NCI-H2081 treated with DMSO at 0.1 percent for 48 hours (cell line): Measurements from ENCODE around the gene MEX3A.
"Not testable (repeated sequence)": the region's sequence is repeated elsewhere in the genome, so short reads cannot be mapped to it uniquely, and the experiment has no call there.

Source experiments
- DNase-seq: peaks from one replicate; lab custom pipeline; 2025; lab: John Stamatoyannopoulos, UW

MEX3A gene

GRCh38 chr1:156118177-156118868 lies 36.1 kb upstream of the MEX3A start:
- no peak for DNase-seq

DNA sequence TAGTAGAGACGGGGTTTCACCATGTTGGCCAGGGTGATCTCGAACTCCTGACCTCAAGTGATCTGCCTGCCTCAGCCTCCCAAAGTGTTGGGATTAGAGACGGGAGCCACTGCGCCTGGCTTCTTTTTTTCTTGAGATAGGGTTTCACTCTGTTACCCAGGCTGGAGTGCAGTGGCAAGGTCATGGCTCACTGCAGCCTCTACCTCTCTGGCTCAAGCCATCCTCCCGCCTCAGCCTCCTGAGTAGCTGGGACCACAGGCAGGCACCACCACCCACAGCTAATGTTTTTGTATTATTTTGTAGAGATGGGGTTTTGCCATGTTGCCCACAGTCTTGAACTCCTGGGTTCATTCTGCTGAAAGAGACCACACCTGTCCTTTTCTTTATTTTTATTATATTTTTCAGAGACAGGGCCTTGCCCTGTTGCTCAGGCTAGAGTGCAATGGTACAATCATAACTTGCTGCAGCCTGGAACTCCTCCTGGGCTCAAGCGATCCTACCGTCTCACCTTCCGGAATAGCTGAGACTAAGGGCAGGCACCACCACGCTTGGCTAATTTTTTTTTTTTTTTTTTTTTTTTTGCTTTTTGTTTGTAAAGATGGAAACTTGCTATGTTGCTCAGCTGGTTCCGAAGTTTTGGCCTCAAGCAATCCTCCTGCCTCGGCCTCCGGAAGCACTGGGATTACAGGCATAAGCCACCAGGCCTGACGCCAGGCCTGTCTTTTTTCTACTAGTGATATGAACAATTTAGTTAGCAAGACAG lies 35.3 kb upstream of the MEX3A start:
- DNase-seq: no peak

- not testable (repeated sequence) for DNase-seq
Measured at GRCh38 chr1:156116731-156117130, 34.5 kb upstream of the MEX3A start.

GRCh38 chr1:156115514-156116374 lies 33.5 kb upstream of the MEX3A start:
- DNase-seq: no peak

DNA sequence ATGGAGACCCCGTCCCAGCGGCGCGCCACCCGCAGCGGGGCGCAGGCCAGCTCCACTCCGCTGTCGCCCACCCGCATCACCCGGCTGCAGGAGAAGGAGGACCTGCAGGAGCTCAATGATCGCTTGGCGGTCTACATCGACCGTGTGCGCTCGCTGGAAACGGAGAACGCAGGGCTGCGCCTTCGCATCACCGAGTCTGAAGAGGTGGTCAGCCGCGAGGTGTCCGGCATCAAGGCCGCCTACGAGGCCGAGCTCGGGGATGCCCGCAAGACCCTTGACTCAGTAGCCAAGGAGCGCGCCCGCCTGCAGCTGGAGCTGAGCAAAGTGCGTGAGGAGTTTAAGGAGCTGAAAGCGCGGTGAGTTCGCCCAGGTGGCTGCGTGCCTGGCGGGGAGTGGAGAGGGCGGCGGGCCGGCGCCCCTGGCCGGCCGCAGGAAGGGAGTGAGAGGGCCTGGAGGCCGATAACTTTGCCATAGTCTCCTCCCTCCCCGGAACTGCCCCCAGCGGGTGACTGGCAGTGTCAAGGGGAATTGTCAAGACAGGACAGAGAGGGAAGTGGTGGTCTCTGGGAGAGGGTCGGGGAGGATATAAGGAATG lies 32.8 kb upstream of the MEX3A start:
- DNase-seq: no peak

- DNase-seq: peak; percentile 6
Measured at GRCh38 chr1:156114101-156114918, 32.0 kb upstream of the MEX3A start, which contains the start of gene LMNA. Gene LMNA (plus strand): TSS chr1:156114711. CDS start chr1:156114919, 208 bp downstream.

GRCh38 chr1:156113282-156113950 lies 31.2 kb upstream of the MEX3A start:
- no peak for DNase-seq

GRCh38 chr1:156112276-156113137 lies 30.2 kb upstream of the MEX3A start:
- no peak for DNase-seq

DNA sequence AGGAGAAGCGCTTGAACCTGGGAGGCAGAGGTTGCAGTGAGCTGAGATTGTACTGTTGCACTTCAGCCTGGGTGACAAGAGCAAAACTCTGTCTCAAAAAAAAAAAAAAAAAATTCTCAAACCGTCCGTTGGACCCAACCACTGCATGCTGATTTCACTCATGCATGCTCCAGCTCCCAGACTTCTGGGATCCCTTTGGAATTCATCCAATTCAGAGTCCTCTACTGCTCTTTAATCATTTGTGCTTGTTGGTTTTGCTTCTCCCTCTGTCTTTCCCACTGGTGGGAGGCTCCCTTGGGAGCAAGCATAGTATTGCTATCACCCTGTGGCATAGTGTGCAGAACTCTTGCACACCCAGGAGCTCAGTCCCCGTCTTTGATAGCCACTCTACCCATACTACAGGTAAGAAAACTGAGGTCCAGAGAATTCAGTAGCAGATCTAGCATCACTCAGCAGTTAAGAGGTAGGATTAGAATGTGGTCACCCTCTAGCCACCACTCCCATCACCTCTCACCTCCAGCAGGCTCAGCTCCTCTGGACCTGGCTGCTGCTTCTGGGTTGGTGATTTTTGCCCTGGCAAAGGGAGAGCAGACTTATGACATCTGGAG lies 29.2 kb upstream of the MEX3A start:
- DNase-seq: no peak

- DNase-seq: no peak
Measured at GRCh38 chr1:156110252-156110651, 28.0 kb upstream of the MEX3A start.

GRCh38 chr1:156108664-156109241 lies 26.5 kb upstream of the MEX3A start:
- DNase-seq: no peak

- no peak for DNase-seq
Measured at GRCh38 chr1:156108057-156108456, 25.8 kb upstream of the MEX3A start.

DNA sequence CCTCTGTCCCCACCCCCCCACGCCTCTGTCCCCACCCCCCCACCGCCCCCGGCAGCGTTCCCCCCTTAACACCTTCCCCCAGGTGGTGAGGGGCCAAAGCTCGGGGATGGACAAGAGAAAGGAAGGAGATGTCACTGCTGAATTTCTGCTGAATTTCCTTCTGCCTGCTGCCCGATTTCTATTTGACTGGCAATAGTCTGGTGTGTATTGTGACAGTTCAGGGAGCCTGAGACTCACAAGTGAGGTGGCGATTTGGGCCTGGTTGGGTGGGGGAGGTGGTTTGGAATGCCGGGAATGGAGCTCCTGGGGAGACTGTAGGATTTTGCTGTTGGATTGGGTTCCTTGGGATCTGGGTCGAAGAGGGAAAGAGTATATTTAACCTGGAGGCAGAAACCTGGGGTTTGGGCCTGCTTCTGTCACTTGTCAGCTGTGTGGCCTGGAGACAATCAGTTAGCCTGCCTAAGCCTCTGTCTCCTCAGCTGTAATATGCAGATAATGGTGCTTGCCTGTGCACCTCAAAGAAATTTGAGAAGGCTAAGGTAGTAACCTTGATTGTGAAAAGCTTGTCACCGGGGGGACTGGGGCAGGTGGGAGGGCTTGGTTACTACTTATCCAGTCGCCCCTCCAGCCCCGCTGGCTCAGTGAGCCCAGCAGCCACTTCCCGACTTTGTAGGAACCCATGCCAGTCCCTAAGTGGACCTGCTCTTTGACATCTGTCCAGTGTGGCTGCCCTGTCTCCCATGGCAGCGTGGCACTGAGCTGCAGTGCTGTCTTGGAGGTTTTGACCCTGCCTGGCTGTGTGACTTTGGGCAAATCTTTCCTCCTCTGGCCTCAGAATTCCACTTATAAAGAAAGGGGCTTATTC lies 24.6 kb upstream of the MEX3A start:
- no peak for DNase-seq

- DNase-seq: no peak
Measured at GRCh38 chr1:156104861-156105832, 22.9 kb upstream of the MEX3A start.

DNA sequence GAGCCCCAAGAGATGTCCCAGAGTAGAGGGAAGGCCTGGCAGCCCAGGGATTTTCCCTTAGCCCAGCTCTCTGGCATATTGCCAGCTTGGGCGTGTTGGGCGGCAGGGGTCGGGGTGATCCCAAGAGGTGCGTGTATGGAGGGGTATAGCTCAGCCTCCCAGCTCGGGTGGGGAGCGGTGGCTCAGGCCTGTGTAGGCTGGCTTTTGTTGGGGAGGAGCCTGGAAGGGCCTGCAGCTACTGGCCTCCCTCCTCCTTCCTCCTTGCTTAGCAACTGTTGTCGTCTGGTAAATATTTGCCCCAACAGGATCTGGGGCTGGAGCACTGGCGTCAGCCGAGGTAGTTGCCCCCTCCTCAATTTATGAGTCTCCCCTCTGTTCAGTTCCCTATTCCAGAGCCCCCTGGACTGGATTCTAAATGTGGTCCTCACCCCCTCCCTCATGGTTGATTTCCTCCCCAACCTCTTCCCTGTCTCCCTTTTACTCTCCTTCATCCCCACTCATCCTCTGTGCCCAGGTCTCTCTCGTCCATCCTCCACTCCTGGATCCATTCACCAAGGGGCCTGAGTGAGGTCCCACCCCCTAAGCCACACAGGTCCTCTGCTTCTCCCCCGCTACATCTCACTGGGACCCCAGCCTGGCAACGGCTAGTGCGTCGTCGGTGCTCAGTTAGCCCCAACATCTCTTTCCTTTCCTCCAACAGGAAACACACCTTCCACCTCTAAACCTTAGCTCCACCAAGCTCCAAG lies 22.0 kb upstream of the MEX3A start:
- no peak for DNase-seq

DNA sequence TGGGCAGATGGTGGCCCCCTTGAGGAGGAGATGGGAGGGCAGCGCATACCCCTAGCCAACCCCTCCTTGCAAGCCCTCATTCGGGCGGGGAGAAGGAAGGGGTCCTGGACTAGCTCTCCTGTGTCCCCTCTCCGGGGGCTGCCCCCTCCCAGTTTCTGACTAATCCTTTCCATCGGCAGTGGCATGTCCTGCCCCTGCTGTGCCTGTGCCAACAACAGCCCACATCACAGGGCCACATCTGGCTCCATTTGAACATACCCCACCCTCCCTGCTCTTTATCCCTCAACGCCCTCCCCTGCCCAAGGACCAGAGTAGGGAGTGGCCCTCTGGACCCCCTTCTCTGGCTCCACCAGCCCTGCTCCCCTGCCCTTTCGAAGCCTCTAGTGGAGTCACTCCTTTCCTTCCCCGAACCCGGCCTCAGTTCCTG lies 21.3 kb upstream of the MEX3A start:
- DNase-seq: no peak
